ENCODE data around the gene GSN. TPM values are rescaled to one million over a fixed set of nuclear protein-coding genes. Genes with fewer than 3 reads are reported as not detected.

The GSN gene
- total RNA-seq, 1 donor from 2014 or later, result 84.7 TPM

GRCh38 chr9:121366611-121367192 lies 98.7 kb downstream of the GSN start:
- no peak overlapping the region for H3K4me3 Mint-ChIP-seq
- peaks cover 21% of the 10 kb centered on the region for H3K27me3 Mint-ChIP-seq (ENCODE audit: low read depth)
- no peak for TF ChIP-seq CTCF (conservative IDR thresholded peaks at IDR 0.05)
- H3K36me3 Mint-ChIP-seq (ENCODE audit: low read depth), result no peaks in the 10 kb centered on the region
- peaks cover 4% of the 10 kb centered on the region for H3K9me3 Mint-ChIP-seq
- peaks cover 16% of the 10 kb centered on the region for H3K4me1 Mint-ChIP-seq
- no peak for DNase-seq (ENCODE audit: low read depth, low spot score)
- no peak overlapping the region for H3K27ac Mint-ChIP-seq (ENCODE audit: unreplicated experiment)

GRCh38 chr9:121367306-121368137 lies 99.6 kb downstream of the GSN start:
- TF ChIP-seq CTCF (conservative IDR thresholded peaks at IDR 0.05), result no peak
- H3K4me1 Mint-ChIP-seq, result peaks cover 16% of the 10 kb centered on the region
- H3K4me3 Mint-ChIP-seq, result peak overlapping the region; percentile 75

GRCh38 chr9:121368138-121368522 lies 100.2 kb downstream of the GSN start:
- no peak for TF ChIP-seq CTCF (conservative IDR thresholded peaks at IDR 0.05)
- Mint-ChIP-seq H3K9me3 (peaks cover 4% of the 10 kb centered on the region), H3K36me3 (ENCODE audit: low read depth) (no peaks in the 10 kb centered on the region), H3K27me3 (ENCODE audit: low read depth) (peaks cover 21% of the 10 kb centered on the region), H3K4me3 (peak overlapping the region; percentile 75), H3K4me1 (peaks cover 16% of the 10 kb centered on the region), H3K27ac (ENCODE audit: unreplicated experiment) (no peak overlapping the region)
- DNase-seq (ENCODE audit: low read depth, low spot score), result no peak

More at GRCh38 chr9:121367306-121368137, 99.6 kb downstream of the GSN start:
- peaks cover 4% of the 10 kb centered on the region for H3K9me3 Mint-ChIP-seq
- H3K36me3 Mint-ChIP-seq (ENCODE audit: low read depth), result no peaks in the 10 kb centered on the region
- DNase-seq (ENCODE audit: low read depth, low spot score), result no peak
- peaks cover 21% of the 10 kb centered on the region for H3K27me3 Mint-ChIP-seq (ENCODE audit: low read depth)
- H3K27ac Mint-ChIP-seq (ENCODE audit: unreplicated experiment), result no peak overlapping the region

GRCh38 chr9:121368745-121369144 lies 100.8 kb downstream of the GSN start:
- Mint-ChIP-seq H3K9me3 (peaks cover 4% of the 10 kb centered on the region), H3K4me3 (peak overlapping the region; percentile 87), H3K27me3 (ENCODE audit: low read depth) (peaks cover 21% of the 10 kb centered on the region), H3K27ac (ENCODE audit: unreplicated experiment) (no peak overlapping the region), H3K36me3 (ENCODE audit: low read depth) (no peaks in the 10 kb centered on the region), H3K4me1 (peaks cover 16% of the 10 kb centered on the region)
- DNase-seq (ENCODE audit: low read depth, low spot score), result no peak
- TF ChIP-seq CTCF (conservative IDR thresholded peaks at IDR 0.05), result no peak

GRCh38 chr9:121369595-121370265 lies 101.8 kb downstream of the GSN start, which contains the start of gene STOM:
Gene STOM (minus strand): TSS chr9:121370250. CDS start chr9:121370187, 63 bp downstream.
- DNase-seq (ENCODE audit: low read depth, low spot score), result no peak
- no peak for TF ChIP-seq CTCF (conservative IDR thresholded peaks at IDR 0.05)
- H3K9me3 Mint-ChIP-seq, result peaks cover 4% of the 10 kb centered on the region
- H3K36me3 Mint-ChIP-seq (ENCODE audit: low read depth), result no peaks in the 10 kb centered on the region
- peak within 1 kb of the TSS; percentile 87 for H3K4me3 Mint-ChIP-seq
- no peak within 1 kb of the TSS for H3K27ac Mint-ChIP-seq (ENCODE audit: unreplicated experiment)
- H3K27me3 Mint-ChIP-seq (ENCODE audit: low read depth), result peaks cover 21% of the 10 kb centered on the region
- H3K4me1 Mint-ChIP-seq, result peaks cover 16% of the 10 kb centered on the region

Measured in neural crest cell (in vitro differentiated cells).